SK-N-SH (cell line): ENCODE data around the gene PLGRKT.

Experiments
- CTCF ChIP-seq: fragments of 200-600 bp; sonication (generic); IDR thresholded peaks from 2 replicates; pipeline ENCODE4 v1.6.1; 2017; ENCODE audit warnings: antibody characterized with exemption, mild to moderate bottlenecking, moderate library complexity
- EP300 ChIP-seq, 2 experiments: IDR thresholded peaks; 2 replicates each; pipeline versions ENCODE4 v1.4.0 to v1.6.1; 2012; ENCODE audit warnings: borderline replicate concordance in 1 of 2, low read depth in 1 of 2, low read length in 1 of 2
- MAX ChIP-seq: IDR thresholded peaks from 2 replicates; pipeline ENCODE4 v1.4.0; 2012; ENCODE audit warnings: low read depth

GRCh38 chr9:5427005-5427404 is 10.7 kb downstream of the PLGRKT start:
- TF ChIP-seq CTCF (no peak), MAX (no peak), EP300 (IDR thresholded peaks at IDR 0.05; ENCODE audit: borderline replicate concordance in 1 of 2, low read depth in 1 of 2, low read length in 1 of 2) (no peak)
